MM.1S (cell line): Measurements from ENCODE around the gene FYCO1.

Experiments
- CTCF ChIP-seq: fragments of 300-600 bp; sonication (generic); IDR thresholded peaks from 2 replicates; pipeline ENCODE4 v1.5.1; 2016; ENCODE audit warnings: antibody characterized with exemption, low read length, mixed read lengths
- EZH2 ChIP-seq: fragments of 300-600 bp; sonication (generic); optimal IDR thresholded peaks from 2 replicates; pipeline ENCODE3; 2017; ENCODE audit warnings: low read depth, mild to moderate bottlenecking, antibody characterized with exemption, low read length, mixed read lengths
- EZH2phosphoT487 ChIP-seq: fragments of 300-600 bp; sonication (generic); IDR thresholded peaks from 2 replicates; pipeline ENCODE4 v1.6.1; 2018; ENCODE audit warnings: antibody characterized with exemption, low read length

GRCh38 chr3:45896956-45897355 is 98.7 kb downstream of the FYCO1 start:
- no peak for TF ChIP-seq CTCF
- no peak for TF ChIP-seq EZH2phosphoT487
- no peak for TF ChIP-seq EZH2
